HG02623 (cell line): ENCODE measurements around the gene C12orf50.
A peak's percentile ranks its signal among the peaks of the same experiment; 100 is the strongest.
"Not testable (repeated sequence)": the region's sequence is repeated elsewhere in the genome, so short reads cannot be mapped to it uniquely, and the experiment has no call there.

Source experiments
- ATAC-seq: cut with Tn5 transposase; IDR thresholded peaks from one replicate; pipeline ENCODE4 v1.9.1; 2021; ENCODE audit warnings: moderate library complexity; ENCODE audit not compliant: unreplicated experiment

C12orf50 gene, protein sequence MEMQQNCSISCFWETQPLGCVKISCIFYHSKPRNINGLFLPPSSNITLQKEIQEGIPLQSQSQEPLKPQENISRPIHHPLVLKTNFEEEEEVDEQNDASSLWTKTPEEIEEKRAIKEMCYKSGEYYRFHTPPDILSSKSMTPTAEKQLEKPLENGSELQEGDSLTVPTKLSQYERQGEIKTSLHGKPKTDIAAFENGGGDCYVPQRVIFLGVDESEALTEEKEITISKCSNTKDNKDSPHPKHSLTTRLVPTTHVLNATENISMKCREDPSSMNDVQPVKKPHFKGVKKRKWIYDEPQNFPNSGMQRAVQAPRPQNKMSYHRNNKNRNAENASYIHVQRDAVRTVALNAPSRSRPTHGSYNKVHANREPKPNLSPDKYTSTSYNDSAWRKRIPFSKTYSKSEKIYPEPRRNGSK

DNA sequence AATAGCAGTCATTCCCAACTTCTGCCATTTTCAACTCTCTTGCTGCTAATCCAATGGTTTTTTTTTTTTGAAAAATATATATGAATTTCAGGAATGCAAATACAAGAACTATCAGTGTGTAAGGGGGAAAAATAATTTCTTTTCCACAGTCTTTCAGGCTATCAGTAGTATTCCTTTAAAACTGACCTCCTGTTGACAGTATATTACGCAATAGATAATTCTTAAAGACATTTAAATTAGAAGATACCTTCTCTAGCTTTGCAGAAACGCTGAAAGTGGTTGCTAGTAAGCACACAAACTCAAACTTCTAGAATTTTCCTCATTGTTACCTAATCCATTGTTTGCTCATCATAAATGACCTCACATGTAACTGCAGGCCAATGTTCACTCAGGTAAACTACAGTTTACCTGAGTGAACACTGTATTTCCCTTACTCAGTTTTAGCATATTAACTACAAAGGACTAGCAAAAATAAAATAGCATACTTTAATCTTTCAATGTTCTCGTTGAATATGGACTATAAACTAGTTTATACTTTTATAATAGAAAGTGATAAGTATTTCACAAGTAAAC is at the start of gene C12orf50:
Gene C12orf50, minus strand, starts transcription at position 309 of the 573 bp plus-strand sequence. CDS start 2,439 bp downstream, outside the sequence.
- ATAC-seq = no peak

DNA sequence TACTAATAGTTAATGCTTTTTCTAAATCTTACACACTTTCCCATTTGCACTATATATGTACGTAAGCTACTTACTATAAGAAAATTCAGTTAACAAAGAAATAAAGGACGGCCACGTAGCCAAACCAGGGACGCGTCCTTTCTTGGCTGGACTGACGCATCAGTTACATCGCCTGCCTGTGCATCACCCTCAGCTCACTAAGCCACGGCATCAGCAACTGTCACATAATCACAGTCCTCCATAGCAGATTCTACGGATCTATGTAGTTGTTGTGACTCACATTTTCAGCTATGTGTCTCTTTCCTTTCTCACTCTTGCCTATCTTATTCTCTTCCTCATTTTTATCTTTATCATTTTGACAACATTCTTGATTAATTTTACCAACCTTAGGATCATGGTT is 38.1 kb upstream of the C12orf50 start:
- ATAC-seq = no peak

DNA sequence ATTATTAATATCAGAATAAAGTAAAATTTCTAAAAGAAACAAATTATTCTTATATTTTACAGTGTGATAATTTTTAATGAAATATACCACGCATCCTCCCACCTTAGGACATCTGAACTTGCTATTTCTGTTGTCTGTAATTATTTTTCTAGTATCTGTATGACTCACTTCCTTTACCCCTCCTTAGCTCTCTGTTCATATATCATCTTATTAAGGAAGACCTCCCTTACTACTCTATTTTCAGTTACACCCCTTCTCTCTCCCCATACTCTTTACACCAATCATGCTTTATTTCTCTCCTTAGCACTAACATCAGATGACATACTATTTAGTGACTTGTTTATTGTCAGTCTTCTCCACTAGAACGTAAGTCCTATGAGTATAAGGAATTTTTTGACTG is 34.2 kb upstream of the C12orf50 start:
- ATAC-seq = peak; percentile 88

DNA sequence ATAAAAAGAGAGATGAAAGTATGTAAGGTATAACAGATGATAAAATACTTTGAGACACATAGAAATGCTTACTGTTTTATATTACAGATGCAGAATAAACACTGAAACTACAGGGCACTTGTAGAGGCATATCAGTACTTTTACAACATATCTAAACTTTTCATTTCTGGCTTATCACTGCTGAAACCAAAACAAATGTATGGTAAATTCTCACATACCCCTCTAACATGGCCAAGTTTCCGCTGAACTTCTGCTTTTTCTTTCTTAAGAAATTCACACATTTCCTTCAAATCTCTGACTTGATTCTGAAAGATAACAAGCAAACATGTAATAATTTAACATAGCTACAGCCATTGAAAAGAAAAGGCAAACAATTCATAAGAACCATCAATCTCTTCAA is 33.3 kb upstream of the C12orf50 start:
- ATAC-seq = peak; percentile 72

DNA sequence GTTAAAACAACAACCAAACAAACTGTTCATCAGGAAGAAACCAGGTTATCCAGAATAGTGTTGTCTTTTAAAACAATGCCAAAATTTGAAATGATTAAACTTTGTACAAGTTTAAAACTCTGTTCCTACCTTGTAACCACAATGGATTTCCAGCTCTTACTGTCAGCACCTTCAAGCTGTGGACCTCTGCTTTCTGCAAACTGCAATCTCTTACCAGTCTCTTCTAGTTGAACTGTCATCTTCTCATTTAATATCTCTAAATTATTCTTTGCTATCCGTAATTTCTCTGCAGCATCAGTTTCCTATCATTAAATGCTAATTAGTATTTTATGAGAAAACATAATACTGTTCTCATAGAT is 29.5 kb upstream of the C12orf50 start:
- ATAC-seq = no peak

DNA sequence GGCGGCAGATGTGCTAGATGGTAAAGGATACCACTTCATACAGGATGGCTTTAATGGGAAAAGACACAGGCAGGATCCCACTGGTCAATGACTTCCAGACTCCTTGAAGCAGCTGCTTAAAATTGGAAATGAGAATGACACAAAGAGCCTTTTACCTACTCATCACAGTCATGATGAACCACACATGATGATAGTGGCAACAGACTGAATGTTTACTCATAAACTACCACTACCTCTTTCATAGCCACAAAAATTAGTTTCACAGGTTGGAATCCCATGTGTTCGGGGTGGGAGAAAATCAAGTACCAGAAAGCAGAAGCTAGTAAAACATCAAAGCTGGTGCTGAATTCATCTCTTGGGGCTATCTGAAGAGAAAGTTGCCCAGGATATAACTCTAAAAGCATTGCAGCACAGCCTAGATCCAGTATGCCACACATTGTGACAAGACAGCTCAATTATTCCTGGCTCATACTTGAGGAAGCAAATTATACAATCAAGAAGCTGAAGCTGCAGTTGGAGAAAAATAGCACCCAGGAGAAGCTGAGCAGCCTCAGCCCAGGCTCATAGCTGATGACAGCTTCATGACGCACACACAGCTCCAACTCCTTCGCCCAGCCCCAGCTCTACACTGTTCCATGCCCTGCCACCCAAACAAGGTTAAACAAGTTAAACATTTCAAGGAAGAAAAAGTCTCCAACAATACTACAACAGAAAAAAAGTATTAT is 29.0 kb upstream of the C12orf50 start:
- ATAC-seq = no peak

DNA sequence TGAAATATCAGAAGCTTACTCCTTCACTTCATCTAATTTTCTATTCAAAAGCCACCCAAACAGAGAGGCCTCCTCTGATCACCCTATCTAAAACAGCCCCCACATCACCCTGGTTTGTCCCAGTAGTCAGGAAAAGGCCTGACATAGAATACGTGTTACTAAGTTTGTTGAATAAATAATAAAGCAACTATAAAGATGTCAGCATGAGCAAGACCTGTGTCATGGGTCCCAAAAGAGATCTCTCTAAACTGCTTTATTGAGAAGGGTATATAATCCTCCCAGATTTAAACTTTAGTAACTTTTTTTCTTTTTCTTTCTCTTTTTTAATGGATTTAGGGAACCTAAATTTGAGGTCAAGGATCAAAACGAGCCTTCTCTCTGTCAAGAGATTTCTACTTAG is 27.4 kb upstream of the C12orf50 start:
- no peak for ATAC-seq

DNA sequence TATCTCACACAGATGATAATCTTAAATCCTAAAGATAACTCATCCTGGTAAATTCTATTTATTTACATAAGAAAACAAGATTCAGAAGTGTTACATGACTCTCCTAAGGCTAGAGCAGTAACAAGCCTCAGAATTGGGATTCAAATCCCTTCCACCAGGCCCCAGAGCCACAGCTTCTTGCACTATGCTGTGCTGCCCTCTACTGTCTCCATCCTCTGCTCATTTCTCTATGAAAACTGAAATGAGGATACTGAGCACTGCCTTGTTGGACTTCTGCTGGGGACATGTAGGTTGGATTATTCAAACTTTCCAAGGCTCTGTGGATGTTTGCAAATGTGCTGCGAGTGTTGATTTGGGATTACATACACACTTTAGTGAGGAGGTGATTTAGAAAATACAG is 23.5 kb upstream of the C12orf50 start:
- no peak for ATAC-seq

DNA sequence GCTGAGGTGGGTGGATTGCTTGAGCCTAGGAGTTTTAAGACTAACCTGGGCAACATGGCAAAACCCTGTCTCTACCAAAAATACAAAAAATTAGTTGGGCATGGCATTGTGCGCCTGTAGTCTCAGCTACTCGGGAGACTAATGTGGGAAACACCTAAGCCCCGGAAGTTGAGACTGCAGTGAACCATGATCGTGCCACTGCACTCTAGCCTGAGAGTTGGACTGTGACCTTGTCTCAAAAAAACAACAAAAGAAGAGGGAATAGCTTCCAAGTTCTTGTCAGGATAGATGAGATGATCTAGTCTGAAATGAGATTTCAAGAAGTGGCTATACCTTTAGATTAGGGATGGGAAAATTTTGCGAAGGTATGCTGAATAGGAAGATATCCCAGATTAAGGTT is 14.8 kb upstream of the C12orf50 start:
- no peak for ATAC-seq

DNA sequence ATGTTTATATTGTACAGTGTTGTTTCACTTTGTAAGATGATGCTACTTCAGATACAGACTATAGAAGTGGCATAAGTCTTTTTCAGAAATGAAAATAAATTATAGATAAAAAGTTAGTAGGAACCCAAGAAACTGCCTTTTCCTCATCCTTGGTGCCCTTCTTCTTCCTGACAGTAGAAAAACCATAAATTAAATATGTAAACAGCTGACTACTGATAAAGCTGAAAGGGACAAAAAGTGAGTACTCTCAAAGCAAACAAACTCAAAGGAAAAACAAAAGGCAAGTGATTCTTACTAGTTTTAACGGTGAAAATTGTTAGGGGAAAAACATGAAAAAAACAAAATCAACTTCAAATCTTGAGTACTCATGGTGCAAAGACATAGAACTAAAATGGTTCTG is 8.6 kb upstream of the C12orf50 start:
- no peak for ATAC-seq

DNA sequence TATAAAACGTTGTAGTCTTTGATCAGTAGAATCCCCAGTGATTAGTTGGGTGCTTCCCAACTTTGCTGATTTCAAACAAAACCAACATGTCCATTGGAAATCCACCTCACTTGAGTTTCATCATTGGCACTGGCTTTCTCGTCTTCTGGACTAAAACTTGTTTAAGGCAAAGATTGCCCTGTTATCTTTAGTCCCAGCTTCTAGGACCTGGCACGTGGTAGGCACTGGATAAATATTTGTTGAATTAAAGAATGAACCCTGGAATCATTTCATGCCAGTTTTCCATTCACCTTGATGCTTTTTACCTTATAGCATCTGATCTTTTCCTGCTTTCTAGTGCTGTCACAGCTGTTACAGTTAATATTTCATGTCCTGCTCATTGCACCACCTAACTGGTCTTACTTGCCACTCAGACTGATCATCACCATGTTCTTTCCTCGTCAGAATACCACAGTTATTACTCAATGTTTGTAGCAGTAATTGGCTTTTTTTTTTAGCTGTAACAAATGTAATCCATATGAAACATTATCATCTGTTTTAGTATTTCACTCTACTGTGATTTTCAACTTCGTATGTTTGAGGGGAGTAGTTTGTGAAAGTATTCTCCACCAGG is 7.3 kb upstream of the C12orf50 start:
- ATAC-seq = no peak

DNA sequence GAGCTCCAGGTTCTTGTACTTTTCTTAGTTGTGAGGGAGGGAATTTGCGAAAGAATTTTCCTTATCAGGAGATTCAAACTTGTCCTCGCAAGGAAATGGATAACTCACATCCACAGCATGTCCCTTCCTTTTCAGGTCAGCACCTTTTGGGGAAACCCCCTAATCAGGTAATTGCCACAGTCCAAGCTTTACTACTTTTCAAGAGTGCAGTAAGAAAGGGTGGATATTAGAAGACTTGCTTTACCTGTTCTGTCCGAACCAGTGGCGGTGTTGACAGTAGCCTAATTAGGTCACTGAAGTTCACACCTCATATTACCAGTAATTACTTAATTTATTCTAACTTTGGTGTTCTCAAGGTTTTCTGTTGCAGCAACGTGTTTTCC is 6.7 kb upstream of the C12orf50 start:
- peak; percentile 8 for ATAC-seq

DNA sequence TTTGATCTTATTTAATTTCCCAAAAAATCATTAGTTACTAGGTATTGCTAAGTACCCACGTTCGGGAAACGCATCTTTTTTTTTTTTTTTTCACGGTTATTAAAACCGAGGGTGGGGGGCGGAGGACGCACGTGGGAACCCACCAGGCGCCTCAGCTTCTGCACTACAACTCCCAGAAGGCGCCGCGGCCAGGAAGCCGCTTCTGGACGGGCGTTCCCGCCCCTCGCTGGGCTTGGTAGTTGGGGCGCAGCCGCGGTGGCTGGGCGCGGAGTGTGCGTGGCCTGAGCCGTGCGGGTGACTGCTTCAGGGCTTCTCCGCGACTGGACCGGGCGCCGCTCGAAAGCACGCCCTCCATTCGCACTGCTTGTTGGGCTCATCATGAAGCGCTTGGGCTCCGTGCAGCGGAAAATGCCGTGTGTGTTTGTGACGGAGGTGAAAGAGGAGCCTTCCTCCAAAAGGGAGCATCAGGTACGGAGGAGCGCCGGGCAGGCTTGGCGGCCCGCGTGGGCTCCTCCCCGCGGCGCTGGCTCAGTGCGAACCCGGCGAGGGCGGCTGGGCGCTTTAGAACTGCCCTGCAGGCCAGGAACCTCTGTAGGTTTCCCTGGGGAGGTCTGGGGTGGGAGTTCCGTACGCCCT is 6.2 kb upstream of the C12orf50 start:
- peak; percentile 100 for ATAC-seq

DNA sequence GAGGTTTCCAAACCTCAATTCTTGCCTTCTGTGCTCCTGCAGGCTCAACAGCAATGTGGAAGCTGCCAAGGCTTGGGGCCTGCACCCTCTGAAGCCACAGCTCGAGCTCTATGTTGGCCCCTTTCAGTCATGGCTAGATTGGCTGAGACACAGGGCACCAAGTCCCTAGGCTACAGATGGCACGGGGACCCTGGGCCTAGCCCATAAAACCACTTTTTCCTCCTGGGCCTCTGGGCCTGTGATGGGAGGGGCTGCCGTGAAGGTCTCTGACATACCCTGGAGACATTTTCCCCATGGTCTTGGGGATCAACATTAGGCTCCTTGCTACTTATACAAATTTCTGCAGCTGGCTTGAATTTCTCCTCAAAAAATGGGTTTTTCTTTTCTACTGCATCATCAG is 2.0 kb upstream of the C12orf50 start:
- ATAC-seq = not testable (repeated sequence)

DNA sequence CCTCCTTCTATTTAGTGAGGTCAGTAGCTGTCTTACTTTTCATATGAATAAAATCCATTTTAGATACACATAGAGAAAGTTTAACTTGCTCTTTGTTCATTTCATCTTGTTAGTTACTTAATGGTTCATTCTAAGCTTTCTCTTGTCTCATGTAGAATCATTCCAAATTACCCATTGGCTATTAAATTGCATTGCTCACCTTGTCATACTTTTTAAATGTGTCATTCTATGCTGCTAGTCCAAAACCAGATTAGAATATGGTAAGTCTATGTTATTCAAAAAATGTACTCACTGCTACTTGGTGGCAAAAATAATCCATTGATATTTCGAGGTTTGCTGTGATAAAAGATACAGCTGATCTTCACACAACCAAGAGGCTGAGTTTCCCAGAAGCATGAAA is 3.0 kb downstream of the C12orf50 start:
- no peak for ATAC-seq

DNA sequence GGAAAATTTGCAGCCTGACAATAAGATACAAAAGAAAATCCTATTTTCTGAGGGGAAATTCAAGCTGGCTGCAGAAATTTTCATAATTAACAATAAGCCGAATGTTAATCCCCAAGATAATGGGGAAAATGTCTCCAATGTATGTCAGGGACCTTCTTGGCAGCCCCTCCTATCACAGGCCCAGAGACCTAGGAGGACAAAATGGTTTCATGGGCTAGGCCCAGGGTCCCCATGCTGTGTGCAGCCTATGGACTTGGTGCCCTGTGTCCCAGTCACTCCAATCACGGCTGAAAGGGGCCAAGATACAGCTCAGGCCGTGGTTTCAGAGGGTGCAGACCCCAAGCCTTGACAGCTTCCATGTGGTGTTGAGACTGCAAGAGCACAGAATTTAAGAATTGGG is 11.2 kb downstream of the C12orf50 start:
- ATAC-seq = no peak

DNA sequence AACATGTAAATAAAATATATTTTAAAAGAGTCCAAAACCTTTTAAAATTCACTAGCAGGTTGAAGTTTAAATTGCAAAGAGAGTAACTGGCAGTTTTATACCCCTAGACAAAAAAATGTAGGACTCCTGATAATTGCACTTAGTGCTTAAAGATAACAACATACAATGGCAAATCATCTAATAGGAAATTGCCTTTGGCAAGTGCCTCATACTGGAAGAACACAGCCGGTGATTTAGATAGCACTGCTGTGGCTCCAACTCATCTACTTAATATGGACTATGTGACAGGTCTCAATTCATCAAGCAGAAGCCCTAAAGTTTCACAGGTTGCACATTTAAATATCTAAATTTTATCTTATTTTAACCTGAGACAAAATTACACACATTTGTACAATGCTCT is 13.4 kb downstream of the C12orf50 start:
- no peak for ATAC-seq

DNA sequence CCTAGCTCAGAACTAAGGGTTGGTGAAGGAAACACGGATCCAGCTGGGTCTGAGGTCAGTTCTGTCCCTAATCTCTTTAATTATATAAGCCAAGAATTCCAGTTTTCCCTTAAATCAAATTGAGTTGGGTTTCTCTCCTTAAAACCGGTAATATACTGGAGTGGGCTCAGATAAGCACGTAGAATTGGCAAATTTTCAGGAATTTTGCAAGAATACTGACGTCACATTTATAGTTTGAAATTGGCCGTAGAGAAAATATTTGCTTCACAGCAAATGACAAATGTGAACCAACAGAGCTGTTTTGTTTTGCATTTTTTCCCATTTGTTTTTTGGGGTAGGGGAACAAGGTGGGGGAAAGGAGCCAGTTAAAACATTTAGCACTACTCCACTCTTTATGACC is 17.4 kb downstream of the C12orf50 start:
- ATAC-seq = no peak

DNA sequence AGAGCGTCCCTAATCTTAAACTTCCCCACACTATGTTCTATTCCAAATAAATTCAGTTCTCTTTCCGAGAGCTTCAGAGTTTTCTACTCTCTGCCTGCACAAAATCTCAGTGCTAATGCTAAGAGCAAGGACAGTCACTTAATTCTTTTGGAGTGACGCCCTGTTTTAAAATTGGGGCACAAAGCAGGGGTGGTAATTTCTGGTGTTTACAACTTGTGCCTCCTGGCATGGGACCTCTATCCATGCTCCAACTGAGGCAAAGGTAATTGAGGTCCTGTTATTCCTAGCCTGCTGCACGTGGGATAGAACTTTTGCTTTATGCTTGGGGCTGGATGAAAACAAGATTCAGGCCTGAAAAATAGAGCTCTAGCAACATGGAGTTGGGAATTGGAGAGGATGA is 22.9 kb downstream of the C12orf50 start:
- ATAC-seq = no peak

DNA sequence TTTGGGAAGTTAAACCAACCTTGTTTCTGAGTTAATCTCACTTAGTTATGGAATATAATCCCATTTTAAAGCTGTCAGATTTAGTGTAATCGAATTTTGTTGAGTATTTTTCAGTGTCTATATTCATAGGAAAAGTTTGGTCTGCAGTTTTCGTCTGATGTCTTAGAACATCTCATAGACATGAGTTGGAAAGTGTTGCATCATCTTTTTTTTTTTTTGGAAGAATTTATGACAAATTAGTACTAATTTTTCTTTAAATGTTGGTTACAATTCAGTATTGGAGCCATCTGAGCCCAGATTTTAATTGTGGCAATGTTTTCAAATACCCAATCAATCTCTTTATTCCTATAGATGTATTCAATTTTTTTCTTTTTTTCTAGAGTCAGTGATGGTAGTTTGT is 27.9 kb downstream of the C12orf50 start:
- no peak for ATAC-seq

DNA sequence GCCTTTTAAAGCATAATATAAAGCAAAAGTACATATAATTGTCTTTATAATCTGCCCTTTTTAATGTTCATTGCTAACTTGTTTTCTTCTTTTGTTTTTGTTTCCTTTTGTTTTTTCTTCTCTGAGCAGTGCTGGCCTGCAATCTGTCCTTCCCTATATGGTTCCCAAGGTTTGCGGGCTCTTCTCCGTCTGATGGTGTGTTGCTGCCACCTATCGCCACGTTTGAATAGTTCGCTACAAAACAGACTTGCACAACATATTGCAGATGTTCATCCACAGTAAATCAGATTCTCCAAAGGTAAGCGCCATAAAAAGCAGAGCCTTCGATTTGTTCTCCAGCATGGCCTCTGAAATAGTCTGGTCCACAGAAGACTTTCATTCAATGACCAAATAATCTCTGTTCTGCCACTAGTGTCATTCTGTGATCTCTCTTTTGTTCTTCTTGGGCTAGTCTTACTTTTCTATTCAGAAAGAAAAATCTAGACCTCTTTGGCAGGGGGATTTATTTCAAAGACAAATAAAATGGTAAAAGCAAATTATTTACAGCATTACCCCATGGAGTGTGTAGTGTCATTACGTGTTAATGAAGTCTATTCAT is 33.5 kb downstream of the C12orf50 start:
- peak; percentile 91 for ATAC-seq
